HG03280 (cell line): ENCODE results near the gene PTPRQ.

Experiments used
- ATAC-seq: cut with Tn5 transposase; IDR thresholded peaks from one replicate; pipeline ENCODE4 v1.9.1; 2021; ENCODE audit warnings: mild to moderate bottlenecking, moderate library complexity; ENCODE audit not compliant: unreplicated experiment

The PTPRQ gene

GRCh38 chr12:80698847-80699542, 255.0 kb downstream of the PTPRQ start:
- no peak for ATAC-seq

DNA sequence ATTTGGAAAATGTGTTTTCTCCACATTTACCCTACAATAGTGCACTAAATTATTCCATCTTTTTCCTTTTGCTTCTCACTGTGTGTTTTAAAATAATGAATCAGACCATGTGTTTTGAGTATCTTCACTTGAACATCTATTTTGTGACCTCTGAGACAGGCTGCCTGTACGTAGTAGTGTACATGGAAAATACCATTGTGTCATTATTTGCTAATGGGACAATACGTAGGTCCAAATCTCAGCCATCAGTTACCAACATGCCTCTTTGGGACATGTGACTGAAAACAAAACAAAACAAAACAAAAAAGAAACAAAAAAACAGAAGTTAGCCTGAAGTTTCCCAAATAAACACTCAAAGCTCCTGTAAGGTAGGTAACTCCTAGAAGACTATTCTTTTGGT, 256.3 kb downstream of the PTPRQ start:
- ATAC-seq: no peak

GRCh38 chr12:80701388-80701787, 257.4 kb downstream of the PTPRQ start:
- ATAC-seq: no peak

DNA sequence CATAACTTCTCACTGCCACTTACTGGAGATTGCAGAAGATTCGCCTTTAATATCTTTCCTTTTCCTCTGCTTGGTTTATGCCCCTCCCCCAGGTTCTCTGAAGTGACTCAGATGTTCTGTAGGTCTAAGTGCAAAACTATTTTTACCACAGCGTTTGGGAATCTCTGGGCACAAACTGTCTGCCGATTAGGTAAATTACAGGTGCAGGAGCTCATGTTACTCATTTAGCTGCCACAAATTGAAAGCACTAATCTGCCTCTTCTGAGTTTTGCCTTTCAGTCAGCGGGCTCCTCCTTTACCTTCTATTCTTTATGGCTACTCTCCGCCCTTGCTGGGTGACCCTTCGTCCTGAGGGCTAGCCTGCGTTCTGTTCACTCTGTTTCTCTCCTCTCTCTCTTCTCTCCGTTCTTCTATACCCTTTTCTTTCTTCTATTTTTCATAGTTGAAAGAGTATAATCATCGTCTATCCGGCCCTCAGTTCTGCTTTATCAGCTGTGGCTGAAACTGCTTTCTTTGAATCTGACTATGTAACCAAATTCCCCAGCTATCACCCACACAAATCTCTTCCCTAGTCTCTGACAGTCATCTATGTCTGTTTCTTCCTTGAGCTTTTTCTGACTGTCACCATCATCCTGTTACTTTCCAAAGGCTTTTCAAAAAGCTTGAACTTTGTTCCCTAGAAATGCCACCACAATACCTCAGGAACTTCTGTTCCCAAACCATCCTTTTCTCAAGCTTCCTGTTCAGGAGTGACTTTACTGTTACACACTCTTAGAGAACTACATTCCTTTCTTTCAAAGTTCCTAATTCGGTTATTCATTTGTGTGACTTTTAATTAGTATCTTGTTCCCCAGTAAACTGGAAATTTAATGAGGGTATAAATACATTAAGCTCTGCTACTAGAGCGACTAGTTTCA, 259.1 kb downstream of the PTPRQ start:
- ATAC-seq: peak; percentile 80

DNA sequence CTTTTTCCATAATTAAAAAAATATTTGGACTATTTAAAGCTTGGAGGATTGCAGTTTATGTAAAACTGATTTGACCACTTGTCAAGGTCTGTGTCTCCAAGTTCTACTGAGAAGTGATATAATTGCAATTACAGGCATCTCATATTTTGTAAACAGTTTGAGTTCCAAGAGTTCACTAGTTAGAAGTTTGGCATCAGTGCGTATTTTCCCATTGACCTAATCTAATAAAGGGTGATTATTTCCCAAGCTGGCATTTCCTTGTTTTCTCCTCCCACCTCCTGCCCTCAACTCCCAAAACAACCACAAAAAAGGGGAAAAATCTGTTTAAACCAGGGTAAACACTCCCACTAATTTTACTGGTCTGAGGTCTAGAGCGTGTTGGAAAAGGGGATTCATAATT, 260.4 kb downstream of the PTPRQ start:
- no peak for ATAC-seq

DNA sequence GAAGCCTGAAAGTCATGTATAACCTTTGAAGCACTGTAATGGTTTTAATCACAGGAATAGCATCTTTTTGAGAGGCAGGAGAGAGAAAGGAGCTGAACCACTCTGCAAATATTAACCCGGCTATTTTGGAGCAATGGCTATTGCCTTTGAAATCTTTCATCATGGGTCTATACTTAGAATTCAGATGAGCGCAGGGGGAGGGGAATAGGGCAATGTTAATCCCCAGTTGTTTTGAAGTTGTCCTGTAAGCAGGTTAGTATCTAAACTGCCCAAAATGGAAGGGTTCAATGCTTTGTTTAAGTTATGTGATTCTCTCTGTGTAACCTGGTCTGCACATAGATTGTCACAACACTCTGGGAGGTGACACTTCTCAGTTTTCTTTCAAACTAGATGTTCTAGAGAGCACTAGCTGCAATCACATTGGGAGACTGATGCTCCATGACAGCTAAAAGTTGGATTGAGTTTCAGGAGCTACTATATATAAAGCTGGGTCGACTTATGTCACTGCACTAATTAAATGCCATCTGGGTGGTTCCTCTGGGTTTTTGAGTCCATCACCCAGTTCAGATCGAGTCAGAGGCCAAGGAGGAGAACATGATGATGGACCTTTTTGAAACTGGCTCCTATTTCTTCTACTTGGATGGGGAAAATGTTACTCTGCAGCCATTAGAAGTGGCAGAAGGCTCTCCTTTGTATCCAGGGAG, 263.2 kb downstream of the PTPRQ start, which contains the start of gene MYF6:
Gene MYF6, plus strand, starts transcription at position 509 of the 704 bp plus-strand sequence. Its CDS starts 86 bp downstream, at position 595.
- no peak for ATAC-seq

GRCh38 chr12:80707830-80708258, 263.8 kb downstream of the PTPRQ start:
- ATAC-seq: no peak

DNA sequence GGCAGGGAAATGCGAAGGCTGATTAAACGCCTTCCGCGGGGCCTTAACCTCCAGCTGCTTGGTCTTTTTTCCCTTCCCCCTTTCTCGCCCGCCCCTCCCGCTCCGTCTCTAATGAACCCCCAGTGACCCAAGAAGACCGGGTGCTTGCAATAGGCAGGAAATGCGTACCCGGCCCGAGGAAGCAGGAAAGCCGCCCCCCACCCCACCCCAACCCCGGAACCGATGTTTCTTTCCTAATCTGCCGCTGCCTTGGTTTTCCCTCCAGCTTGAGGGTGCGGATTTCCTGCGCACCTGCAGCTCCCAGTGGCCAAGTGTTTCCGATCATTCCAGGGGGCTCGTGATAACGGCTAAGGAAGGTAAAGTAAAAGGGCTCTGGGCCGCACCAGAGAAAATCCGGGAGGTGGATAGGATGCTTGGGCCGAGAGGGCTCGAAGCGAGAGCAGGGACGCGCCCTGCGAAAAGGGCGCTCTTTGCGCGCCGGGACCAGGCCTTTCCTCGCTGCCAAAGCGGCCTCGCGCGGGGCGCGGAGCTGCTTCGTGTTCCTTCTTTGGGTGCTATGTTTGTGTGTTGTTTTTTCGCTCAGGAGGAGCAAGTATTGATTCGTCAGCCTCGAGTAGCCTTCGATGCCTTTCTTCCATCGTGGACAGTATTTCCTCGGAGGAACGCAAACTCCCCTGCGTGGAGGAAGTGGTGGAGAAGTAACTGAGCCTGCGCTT, 264.4 kb downstream of the PTPRQ start:
- ATAC-seq: no peak

DNA sequence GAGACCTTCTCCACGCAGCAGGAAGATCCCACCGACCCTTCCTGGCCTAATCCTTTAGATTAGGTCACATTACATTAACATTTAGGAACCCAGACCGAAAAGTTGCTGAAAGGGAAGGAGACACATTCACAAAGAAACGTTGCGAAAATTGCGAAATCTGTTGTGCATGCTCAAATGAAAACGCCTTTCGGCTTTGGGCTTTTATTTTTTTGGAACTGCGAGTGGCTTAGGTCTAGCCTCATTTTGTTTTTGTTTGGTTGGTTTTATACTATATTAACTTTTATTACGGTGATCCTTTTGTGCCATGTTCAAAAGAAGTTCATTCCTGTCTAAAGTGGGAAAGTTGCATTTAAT, 264.9 kb downstream of the PTPRQ start:
- ATAC-seq: no peak

DNA sequence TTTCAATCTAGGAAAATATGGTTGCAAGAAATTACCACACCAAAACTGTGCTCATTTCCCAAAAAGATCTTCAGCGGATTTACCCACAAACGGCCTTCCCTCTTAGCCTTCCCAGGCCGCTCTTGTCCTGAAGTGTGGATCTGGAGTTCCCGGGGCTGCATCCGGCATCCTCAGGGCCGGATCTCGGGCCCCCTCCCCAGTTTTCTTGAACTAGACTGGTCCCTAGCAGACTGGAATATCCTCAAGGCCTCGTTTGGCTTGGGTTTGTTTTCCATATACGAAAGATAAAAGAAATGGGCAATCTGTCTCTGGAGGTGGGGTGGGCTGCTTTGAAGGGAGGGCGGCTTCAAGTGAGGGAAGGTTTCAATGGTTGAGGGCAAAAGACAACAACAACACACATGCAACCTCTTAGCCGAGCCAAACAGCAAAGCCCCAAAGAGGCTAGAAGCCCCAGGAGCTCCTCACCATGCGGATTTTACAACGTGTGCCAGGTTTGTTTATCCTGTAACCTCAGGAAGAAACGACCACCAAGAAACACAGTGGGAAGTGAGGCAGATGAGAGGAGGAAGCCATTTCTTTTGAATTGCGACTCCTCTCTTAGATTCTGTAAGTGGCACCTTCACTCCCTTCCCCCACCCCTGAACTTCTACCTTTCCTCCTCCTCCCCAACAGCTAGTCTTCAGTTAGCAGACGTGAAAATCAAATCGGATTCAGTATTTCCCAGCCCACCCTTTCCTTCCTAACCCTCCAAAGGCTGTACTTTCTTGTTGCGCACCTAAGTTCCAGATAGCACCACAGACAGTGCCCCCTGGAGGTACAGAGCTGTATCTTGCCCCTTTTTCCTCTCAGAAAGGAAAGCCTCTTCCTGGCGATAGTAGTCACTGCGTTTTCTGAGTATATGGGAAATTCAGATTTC, 266.0 kb downstream of the PTPRQ start:
- ATAC-seq: no peak

- no peak for ATAC-seq
These were observed 266.9 kb downstream of the PTPRQ start for GRCh38 chr12:80710727-80711449.

GRCh38 chr12:80711866-80712265, 267.8 kb downstream of the PTPRQ start:
- no peak for ATAC-seq

DNA sequence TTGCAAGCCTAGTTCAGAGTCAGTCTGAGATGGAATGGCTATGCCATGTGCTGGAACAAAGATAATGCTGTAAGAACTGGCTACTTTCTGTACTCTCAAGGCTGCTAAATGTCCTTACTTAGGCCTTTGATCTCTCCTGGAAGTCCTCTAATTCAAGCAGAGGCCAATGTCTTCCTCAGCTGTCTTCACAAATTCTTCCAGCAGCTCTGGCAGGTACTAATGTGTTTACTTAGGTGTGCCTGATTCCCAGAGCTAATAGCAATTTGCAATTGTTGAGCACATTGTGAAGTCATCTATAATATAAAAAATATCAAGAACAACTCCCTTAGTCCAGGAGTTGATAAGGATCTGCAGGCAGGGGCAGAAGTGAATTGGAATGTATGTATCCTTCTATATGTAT, 268.8 kb downstream of the PTPRQ start:
- ATAC-seq: no peak

- no peak for ATAC-seq
These were observed 269.4 kb downstream of the PTPRQ start for GRCh38 chr12:80713419-80713818.

GRCh38 chr12:80714055-80714454, 270.0 kb downstream of the PTPRQ start:
- no peak for ATAC-seq

- no peak for ATAC-seq
These were observed 270.8 kb downstream of the PTPRQ start for GRCh38 chr12:80714846-80715245.

DNA sequence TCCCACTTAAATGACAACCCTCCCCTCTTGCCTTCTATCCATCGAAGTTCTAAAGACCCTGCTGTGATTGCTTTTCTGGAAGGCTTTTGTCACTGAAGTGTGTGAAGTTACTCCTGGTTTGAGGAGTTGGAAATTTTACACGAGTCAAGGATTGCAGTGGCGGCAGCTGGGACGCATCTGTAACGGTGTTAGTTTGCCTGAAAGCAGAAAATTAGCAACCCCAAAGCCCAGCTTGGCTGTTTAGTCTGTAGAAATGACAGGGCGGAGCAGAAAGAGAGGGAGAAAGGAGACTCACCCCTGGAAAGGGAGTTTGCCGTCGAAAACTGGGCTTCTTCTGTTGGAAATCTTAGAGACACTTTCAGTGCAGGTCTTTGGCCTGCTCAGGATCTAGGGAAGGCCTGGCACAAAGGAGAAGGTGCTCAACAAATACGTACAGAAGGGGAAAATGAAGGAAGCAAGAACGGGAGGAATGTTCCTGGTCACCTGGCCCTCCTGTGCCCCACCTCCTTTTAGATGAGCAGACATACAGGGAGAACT, 271.7 kb downstream of the PTPRQ start:
- no peak for ATAC-seq

- ATAC-seq: no peak
These were observed 272.8 kb downstream of the PTPRQ start, which contains the start of gene MYF5 for GRCh38 chr12:80716696-80717469. Gene MYF5, plus strand, starts transcription at chr12:80716912. Its CDS starts 152 bp downstream, at chr12:80717064.
